HG03025 (cell line): ENCODE data around the gene FRMD5.

Source experiments
- ATAC-seq: cut with Tn5 transposase; IDR thresholded peaks from one replicate; pipeline ENCODE4 v1.9.1; 2021; ENCODE audit warnings: mild to moderate bottlenecking, moderate library complexity; ENCODE audit not compliant: unreplicated experiment, low FRiP score

Gene FRMD5

DNA sequence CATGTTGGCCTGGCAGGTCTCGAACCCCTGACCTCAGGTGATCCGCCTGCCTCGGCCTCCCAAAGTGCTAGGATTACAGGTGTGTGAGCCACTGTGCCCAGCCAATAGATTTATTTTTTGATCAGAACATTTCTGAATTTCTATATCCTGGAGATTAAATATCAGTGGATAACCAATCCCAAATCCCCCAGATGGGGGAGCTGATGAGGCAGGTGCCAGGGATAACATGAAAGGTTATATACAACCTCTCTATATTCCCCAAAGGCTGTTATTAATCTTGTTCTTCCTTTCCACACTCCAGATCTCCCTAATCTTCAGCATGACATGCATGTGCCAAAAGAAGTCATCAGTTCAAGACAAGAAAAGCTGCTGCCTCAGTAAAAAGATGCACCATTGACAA, 256.0 kb downstream of the FRMD5 start:
- no peak for ATAC-seq

GRCh38 chr15:43934480-43934879, 260.6 kb downstream of the FRMD5 start:
- ATAC-seq, result no peak

GRCh38 chr15:43932907-43933306, 262.2 kb downstream of the FRMD5 start:
- ATAC-seq, result no peak

DNA sequence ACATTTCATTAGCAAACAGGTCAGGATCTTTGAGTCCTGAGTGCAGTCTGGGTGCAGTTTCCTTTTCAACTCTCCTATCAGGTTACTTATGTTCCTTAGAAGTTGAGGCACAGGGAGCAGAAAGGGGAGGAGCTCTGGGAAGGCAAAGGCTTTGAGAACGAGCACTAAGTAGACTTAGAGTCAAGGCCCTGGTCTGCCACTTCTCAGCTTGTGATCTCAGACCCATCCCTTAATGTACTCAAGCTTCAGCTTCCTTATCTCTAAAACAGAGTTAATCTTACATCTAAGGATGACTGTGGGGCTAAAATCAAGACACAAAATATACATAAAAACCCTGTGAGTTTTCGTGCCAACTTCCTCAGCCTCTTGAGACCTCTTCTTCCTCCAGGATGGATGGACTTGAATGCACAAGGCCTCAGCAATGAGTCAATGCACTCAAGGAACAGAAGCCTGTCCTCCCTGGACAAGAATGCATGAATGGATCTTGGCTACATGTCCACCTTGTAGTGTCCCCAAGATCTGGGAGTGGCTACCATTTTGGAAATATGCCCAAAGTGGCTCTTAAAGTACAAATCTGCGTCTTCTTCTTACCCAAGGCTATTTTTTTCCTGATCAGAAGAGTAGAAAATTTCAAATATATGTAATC, 263.2 kb downstream of the FRMD5 start:
- ATAC-seq, result no peak

GRCh38 chr15:43931119-43931518, 264.0 kb downstream of the FRMD5 start:
- ATAC-seq, result no peak

- ATAC-seq, result no peak
Measured at GRCh38 chr15:43930556-43930955, 264.5 kb downstream of the FRMD5 start.

DNA sequence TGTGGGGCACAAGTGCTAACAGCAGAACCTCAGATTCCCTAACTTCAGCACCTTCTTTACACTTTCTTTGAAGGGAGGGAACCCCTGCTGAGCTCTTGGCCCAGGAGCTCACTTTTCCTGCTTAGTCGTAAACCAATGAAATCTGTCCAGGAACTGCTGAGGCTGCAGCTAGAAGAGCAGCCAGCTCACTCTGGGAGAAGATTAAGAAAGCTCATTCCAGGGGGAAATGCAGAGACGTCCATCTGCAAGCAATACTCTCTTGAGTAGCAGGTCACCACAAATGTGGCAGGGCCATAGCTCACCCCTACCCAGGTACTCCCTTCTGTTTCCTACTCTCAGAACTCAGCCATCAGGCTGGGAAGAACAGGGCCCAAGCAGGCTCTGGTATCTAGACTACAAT, 265.0 kb downstream of the FRMD5 start:
- no peak for ATAC-seq

DNA sequence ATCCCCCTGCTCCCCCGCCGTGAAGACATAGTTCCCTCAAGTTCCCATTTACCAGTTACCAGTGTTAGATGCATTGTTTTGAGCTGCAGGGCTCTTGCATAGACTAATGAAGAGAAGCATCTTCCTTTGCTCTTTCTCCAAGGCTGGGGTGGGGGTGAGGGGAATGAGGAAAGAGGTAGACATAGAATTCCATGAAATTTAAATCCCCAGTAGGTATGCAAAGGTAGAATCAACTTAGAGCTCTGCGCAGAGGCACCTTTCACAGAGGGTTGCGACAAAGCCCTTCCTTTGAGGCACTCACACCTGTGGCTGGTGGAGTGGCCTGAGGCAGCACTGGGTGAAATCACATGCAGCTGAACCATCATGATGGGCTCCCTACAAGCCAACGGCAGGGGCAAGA, 266.9 kb downstream of the FRMD5 start:
- ATAC-seq, result no peak

GRCh38 chr15:43927203-43927602, 267.9 kb downstream of the FRMD5 start:
- no peak for ATAC-seq

GRCh38 chr15:43923553-43923952, 271.5 kb downstream of the FRMD5 start:
- ATAC-seq, result no peak

DNA sequence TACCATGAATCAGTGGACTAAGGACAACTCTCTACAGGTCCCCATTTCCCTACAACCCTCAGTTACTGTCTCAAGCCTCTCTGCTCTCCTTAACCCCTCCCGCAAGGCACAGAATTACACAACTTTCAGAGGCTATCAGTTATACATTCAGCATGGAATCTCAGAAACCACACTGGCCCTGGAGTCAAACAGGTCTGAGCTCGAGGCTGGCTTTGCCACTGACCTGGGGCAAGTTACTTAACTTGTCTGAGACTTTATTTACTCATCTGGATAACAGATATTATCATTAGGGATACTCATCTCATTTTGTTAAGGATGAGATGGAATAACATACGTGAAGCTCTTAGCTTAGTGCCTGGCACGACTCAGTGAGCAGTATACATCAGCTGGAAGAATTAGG, 273.1 kb downstream of the FRMD5 start:
- no peak for ATAC-seq

DNA sequence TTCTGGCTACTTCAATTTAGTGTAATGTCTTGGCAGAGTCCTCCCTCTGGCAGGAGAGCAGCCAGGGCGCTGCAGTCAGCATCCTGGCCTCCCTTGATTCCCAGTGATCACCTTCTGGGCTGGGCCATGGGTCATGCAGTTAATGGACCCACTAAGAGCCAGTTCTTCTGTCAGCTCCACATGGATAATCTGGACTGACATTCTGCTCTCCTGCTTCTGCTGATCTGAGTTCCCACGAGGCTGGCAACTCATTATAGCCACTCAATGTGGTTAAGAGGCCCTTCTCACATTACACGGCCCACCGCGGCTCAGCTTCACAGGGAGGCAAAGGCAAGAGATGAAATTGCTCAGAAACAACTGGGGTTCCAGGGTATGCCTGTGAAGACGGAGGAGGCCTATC, 274.3 kb downstream of the FRMD5 start:
- ATAC-seq, result no peak

GRCh38 chr15:43920254-43920600, 274.8 kb downstream of the FRMD5 start:
- ATAC-seq, result no peak

GRCh38 chr15:43919540-43920253, 275.4 kb downstream of the FRMD5 start:
- no peak for ATAC-seq

DNA sequence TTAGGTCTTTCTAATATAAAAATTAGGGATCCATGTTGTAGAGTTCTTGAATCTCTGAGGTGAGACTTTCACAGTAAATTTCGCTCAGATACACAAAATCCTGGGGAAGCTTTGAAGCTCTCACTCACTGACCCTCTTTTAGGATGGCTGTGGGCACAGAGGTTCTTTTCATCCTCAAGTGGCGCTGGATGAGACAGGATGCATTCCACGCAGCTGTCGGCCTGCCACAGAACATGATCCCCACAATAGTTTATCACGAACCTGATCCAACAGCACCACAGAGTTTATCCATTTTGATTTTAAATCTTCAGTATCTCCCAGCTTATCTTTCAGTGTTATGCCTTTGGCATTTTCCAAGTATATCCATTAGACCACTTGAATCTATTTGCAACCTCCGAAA, 276.4 kb downstream of the FRMD5 start:
- no peak for ATAC-seq

DNA sequence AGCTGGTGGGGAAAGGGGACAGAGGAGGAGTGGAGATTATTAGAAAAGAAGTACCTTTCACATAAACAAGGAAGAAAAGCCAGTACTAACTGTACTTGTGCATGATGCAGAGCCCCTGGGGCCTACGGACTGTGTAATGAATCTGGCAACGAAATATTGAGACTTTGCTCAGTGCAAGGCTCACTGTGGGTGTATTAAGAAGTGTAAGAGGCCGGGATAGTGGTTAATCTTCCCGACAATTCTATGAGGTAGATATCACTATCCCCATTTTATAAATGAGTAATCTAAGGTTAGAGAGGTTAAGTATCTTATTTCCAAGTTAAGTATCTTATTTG, 278.8 kb downstream of the FRMD5 start:
- ATAC-seq, result no peak

DNA sequence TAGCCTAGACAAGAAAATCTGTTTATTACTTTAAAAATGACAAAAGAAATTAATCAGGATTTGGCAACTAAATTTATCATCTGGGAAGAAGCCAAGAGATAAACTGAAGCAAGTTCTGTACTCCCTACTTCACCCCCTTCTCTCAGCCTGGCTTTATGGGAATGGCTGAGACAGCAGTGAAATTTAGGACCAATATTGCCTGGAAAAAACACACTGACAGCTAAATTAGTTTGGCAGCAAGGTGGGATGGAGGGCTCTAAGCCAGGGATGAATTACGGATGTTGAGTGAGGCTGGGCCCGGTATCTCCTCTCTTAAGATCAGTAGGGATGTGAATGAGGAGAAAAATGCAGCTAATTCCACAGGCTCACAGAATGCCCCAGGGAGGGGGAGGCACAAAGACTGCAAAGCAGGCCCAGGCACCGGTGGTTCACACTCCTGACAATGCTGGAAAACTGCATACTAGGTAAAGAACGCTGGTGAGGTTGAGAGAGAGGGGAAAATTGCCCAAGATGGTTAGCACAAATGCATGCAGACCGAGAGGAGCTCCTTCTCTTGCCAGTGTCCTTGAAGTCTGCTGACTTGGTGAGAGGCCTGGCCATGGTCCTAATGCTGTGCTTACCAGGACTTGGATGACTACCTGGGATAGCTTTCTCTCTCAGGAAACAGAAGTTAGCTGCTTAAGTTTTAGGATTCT, 279.3 kb downstream of the FRMD5 start:
- no peak for ATAC-seq

GRCh38 chr15:43913941-43914340, 281.1 kb downstream of the FRMD5 start:
- no peak for ATAC-seq

DNA sequence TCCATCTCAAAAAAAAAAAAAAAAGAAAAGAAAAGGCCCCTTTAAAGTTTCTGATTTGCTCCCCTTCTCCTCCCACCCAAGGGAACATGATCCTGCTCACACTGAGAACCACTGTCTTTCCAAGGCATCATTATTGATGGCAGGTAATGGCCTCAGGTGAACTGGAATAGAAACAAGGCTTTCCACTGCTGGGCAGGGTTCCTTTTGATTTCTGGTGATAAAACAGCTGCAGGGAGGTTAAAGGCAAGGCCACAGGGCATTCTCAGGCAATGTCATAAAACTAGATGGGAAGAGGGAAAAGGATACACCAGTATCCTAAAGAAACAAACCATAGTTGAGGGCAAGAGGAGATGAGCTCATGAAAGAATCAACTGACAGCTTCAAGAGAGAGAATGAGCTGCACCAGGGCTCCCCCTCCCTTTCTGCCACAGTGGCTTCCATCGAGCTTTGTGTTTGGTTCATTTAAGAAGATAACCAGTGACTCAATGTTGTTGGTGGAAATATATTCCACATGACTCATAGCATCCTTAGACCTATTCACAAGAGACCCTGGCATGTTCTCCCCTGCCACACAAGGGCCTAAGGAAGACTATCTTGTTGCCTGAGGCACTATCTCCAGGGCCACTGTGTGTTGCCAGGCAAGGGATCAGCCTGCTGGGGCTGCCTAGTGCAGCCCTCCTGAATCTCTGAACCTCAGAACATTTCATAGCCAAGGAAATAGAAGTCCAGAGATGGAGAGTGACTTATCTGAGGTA, 281.9 kb downstream of the FRMD5 start:
- ATAC-seq, result no peak

- ATAC-seq, result no peak
Measured at GRCh38 chr15:43912208-43912607, 282.9 kb downstream of the FRMD5 start.

DNA sequence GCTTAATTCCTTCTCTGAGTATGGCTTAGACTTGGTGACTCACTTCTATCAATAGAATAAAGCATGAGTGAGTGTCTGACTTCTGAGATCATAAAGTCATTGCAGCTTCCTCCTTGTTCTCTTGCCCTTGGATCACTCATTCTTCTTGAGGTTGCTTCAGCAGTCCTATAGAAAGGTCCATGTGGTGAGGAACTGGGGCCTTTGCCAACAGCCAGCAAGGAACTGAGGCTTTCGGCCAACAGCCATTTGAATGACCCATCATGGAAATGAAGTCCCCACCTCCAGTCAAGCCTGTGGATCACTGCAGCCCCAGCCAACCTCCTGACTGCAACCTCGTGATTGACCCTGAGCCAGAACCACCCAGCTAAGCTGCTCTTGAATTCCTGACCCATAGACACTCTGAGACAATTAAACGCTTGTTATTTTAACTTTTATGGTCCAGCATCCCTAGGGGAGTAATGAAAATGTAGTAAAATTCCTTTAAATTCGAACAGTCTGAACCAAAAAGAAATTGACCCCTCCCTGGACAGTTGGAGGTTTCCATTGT, 283.8 kb downstream of the FRMD5 start:
- no peak for ATAC-seq
